GM12891 (cell line): ENCODE measurements around the gene PTH2.

Experiments
- PAX5 ChIP-seq: IDR thresholded peaks from 2 replicates; pipeline ENCODE4 v1.6.1; 2011; ENCODE audit warnings: low read length, moderate library complexity, mild to moderate bottlenecking; ENCODE audit not compliant: insufficient read depth, severe bottlenecking
- POLR2A ChIP-seq: IDR thresholded peaks from 2 replicates; pipeline ENCODE4 v1.6.1; 2011; ENCODE audit warnings: low read depth, low read length, control low read depth
- POLR2AphosphoS5 ChIP-seq: IDR thresholded peaks from 2 replicates; pipeline ENCODE4 v1.6.1; 2011; ENCODE audit warnings: low read depth, low read length, control low read depth
- POU2F2 ChIP-seq: IDR thresholded peaks from 2 replicates; pipeline ENCODE4 v1.6.1; 2011; ENCODE audit warnings: low read depth, mild to moderate bottlenecking, control low read depth, low read length, moderate library complexity
- SPI1 ChIP-seq: IDR thresholded peaks from 2 replicates; pipeline ENCODE4 v1.6.1; 2011; ENCODE audit warnings: low read depth, low read length, control low read depth
- TAF1 ChIP-seq: IDR thresholded peaks from 2 replicates; pipeline ENCODE4 v1.6.1; 2011; ENCODE audit warnings: low read depth, low read length, control low read depth

GRCh38 chr19:49374665-49375434 is 48.4 kb downstream of the PTH2 start:
- TF ChIP-seq POLR2AphosphoS5 (no peak), SPI1 (no peak), POLR2A (no peak), TAF1 (no peak), PAX5 (no peak), POU2F2 (no peak)
